AG04450 (cell line): ENCODE data around the gene ATRIP. TPM values are rescaled to one million over a fixed set of nuclear protein-coding genes. Genes with fewer than 3 reads are reported as not detected.

Source experiments
- CTCF ChIA-PET: fragments of 300-600, 350-600 bp; formaldehyde crosslinking; extraction: SDS; loops from one replicate; lab custom pipeline; 2022; ENCODE audit warnings: antibody characterized with exemption, inconsistent platforms; lab: Charles Lee
- POLR2A ChIA-PET: fragments of 350-600 bp; formaldehyde crosslinking; extraction: SDS; loops from one replicate; lab custom pipeline; 2021; ENCODE audit warnings: antibody characterized with exemption, inconsistent platforms; lab: Yijun Ruan, JAX
- DNase-seq: peaks from one replicate; pipeline ENCODE4 v3.0.0-alpha.2; 2011; ENCODE audit warnings: low read depth, low spot score
- H3K27ac ChIP-seq: one replicate; pipeline ENCODE4 v1.5.1; 2012; ENCODE audit warnings: low read depth, low read length, control low read depth
- H3K27me3 ChIP-seq: one replicate; pipeline ENCODE4 v1.6.0; 2012; ENCODE audit warnings: low read length; ENCODE audit not compliant: control insufficient read depth, insufficient read depth
- H3K4me3 ChIP-seq: 2 replicates; pipeline ENCODE4 v1.5.1; 2011; ENCODE audit warnings: mild to moderate bottlenecking, low read depth, low read length, control low read depth
- H3K9me3 ChIP-seq: 2 replicates; pipeline ENCODE4 v1.5.1; 2012; ENCODE audit warnings: low read length; ENCODE audit not compliant: control insufficient read depth, insufficient read depth
- polyA minus RNA-seq: library from RNA; depleted of rRNA, polyadenylated mRNA; stranded (reverse); fragments of >200 nt; gene quantifications from 2 replicates; pipeline ENCODE4 v1.2.3, GENCODE V29; 2011; rRNA and poly(A)+ RNA removed
- polyA plus RNA-seq: library from polyadenylated mRNA; depleted of rRNA; stranded (reverse); fragments of >200 nt; gene quantifications from 2 replicates; pipeline ENCODE4 v1.2.3, GENCODE V29; 2011; rRNA removed
- TF ChIP-seq, protein P1 (sequence below): IDR thresholded peaks from 2 replicates; pipeline ENCODE4 v1.5.1; 2011; ENCODE audit warnings: low read depth, low read length, control low read depth, inconsistent platforms

Gene ATRIP
- polyA plus RNA-seq = 5.1 and 5.8 TPM in 2 replicates
- polyA minus RNA-seq = 6.3 and 8.0 TPM in 2 replicates

- TF ChIP-seq, protein P1, sequence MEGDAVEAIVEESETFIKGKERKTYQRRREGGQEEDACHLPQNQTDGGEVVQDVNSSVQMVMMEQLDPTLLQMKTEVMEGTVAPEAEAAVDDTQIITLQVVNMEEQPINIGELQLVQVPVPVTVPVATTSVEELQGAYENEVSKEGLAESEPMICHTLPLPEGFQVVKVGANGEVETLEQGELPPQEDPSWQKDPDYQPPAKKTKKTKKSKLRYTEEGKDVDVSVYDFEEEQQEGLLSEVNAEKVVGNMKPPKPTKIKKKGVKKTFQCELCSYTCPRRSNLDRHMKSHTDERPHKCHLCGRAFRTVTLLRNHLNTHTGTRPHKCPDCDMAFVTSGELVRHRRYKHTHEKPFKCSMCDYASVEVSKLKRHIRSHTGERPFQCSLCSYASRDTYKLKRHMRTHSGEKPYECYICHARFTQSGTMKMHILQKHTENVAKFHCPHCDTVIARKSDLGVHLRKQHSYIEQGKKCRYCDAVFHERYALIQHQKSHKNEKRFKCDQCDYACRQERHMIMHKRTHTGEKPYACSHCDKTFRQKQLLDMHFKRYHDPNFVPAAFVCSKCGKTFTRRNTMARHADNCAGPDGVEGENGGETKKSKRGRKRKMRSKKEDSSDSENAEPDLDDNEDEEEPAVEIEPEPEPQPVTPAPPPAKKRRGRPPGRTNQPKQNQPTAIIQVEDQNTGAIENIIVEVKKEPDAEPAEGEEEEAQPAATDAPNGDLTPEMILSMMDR = no peak
- no peak for DNase-seq
- Histone ChIP-seq H3K4me3 (peak within 1 kb of the TSS; percentile 95), H3K9me3 (no peaks in the 10 kb centered on the region; the same call in 1 of the 2 replicates), H3K27ac (peak within 1 kb of the TSS; percentile 39), H3K27me3 (no peaks in the 10 kb centered on the region)
- ChIA-PET POLR2A (interaction anchor here (0.6 to 1.6 kb wide), 11 partner anchors 11 to 910 kb away, joined by 3 to 8 read pairs (median 3); partner anchors contain the start of genes NME6 and WDR6), CTCF (interaction anchor here (0.6 to 5.5 kb wide), 5 partner anchors 11 to 1225 kb away, joined by 3 to 68 read pairs (median 4); no protein-coding TSS in a partner anchor)
These were observed at the start of gene ATRIP for GRCh38 chr3:48446425-48447193. ATRIP (plus strand) TSS chr3:48446737; CDS start chr3:48446846, 109 bp downstream.

DNA sequence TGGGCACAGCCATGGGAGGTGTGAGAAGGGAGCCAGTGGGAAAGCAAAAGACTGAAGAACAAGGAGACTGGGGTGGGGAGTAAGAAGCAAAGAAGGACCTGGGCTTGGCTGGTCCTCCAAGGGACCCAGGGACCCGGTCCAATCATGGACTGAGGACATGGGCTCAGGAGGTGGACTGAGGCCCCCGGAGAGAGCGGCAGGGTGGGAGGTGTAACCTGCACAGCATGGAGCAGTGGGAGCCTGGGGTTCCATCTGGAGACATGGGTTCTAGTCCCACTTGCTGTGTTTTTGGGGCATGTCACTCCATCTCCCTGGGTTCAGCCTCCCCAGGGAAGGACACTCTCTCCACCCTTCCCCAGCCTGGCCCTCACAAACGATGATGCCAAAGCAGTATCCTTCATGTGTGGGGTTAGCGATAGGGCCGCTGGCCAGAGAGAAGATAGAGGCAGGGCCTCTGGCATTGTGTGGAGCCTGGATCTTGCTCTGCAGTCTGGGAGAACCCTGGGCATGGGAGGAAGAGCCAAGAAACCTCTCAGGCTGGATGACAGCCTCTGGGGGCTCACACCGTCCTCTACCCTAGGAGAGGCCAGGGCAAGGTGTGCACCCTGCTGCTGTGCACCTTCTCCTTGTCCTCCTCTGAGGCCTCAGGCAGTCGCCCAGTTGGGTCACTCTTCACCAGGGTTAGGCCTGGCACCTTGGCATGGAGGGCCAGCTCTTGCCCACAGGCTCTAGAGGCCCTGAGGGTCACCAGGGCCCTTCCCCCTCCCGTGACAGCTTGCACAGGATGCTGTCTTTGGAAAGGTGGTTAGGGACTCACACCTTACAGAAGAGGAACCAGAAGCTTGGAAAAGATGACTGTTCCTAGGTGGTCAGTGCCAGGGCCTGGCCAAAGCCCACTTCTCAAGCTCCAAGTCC lies 48.5 kb upstream of the ATRIP start:
- TF ChIP-seq, protein P1 = no peak
- Histone ChIP-seq H3K27me3 (peaks cover 7% of the 10 kb centered on the region), H3K27ac (no peak overlapping the region), H3K4me3 (no peak overlapping the region), H3K9me3 (no peaks in the 10 kb centered on the region)
- POLR2A ChIA-PET = no interaction called here
- DNase-seq = no peak
- CTCF ChIA-PET = interaction anchor here (7.6 kb wide), 1 partner anchor 36 kb away, joined by 402 read pairs; the partner anchor contains the start of genes CCDC51, PLXNB1 and TMA7

DNA sequence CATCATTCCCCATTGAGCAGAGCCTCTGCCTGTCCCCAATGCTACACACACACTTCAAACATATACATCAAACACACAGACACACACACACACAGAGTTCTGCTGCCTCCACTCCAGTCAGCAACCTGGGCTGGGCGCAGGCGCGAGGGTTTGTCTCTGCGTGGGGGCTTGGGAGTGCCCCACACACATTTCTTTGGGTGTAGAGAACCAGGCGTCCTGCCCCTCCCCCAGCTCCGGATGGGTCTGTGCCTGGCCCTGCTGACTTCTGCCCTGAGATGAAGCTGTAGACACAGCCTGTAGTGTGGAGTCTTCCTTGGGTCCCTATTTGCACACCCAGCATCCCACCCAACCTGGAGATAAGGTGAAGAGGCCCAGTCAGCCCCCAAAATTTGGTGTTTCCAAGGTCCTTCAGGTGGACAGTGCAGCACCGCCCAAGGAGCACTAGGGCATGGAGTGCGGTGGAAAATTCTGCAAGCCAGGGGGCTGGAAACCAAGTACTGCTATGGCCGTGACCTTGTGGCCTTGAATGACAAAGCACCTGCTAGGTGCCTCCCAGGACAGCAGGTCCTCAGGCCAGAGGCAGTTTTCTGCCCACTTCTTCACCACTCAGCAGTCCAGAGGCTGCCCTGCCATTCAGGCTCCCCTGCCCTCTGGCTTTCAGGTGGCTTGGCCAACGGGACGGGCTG lies 47.7 kb upstream of the ATRIP start:
- TF ChIP-seq, protein P1 = no peak
- Histone ChIP-seq H3K4me3 (no peak overlapping the region), H3K9me3 (no peaks in the 10 kb centered on the region), H3K27ac (no peak overlapping the region), H3K27me3 (peaks cover 7% of the 10 kb centered on the region)
- no peak for DNase-seq
- CTCF ChIA-PET = interaction anchor here (0.8 to 7.6 kb wide), 2 partner anchors 10 to 35 kb away, joined by 3 to 402 read pairs; partner anchors contain the start of genes CCDC51, PLXNB1 and TMA7
- POLR2A ChIA-PET = no interaction called here

DNA sequence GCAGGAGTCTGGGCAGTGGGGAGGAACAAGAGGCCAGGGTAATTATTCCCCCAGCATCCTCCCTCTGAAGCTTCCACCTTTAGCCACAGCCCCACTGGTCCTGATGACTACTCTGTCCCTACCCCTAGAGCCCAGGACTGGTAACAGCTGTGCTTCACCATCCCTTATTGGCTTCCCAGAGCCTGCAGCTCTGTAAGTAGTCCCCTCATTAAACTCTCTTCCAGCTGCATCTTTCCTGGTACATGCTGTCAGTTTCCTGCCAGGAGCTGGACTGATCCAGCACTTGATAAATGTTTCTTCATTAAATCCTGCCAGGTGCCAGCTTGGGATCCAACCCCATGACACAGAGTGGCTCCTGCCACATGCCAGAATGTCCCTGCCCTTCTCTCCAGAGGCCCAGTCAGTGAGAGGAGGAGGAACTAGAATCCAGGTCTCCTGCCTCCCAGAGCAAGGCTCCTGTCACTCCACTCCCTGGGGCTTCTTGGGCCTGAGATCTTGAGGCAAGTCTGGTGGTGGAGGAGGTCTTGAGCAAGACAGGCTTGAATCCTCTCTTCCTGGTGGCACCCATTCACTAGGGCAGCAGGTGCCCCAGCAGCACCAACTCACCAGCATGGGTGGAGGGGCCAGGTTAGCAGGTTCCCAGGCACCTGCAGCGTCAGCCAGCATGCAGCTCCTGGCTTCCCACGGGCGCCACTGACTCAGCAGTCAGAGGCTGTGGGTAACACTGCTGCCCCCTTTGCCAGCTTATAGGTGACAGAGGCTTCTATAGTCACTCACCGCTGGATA lies 47.0 kb upstream of the ATRIP start:
- H3K4me3 ChIP-seq = no peak overlapping the region
- DNase-seq = no peak
- ChIA-PET POLR2A (no interaction called here), CTCF (interaction anchor here (0.7 to 7.6 kb wide), 10 partner anchors 9 to 205 kb away, joined by 3 to 402 read pairs (median 8); partner anchors contain the start of genes CCDC51, PLXNB1, TMA7 and ZNF589)
- peaks cover 7% of the 10 kb centered on the region for H3K27me3 ChIP-seq
- H3K9me3 ChIP-seq = no peaks in the 10 kb centered on the region
- TF ChIP-seq, protein P1 = no peak
- H3K27ac ChIP-seq = no peak overlapping the region
